Measurements from ENCODE around the gene C22orf15. TPM values are rescaled to one million over a fixed set of nuclear protein-coding genes. Genes with fewer than 3 reads are reported as not detected.
A peak's percentile ranks its signal among the peaks of the same experiment; 100 is the strongest.

C22orf15 gene
- total and polyA plus RNA-seq, 2 donors (not counting 3 experiments of a cell fraction or from before 2014, with no cell fraction given): 0.86 TPM; not detected in 1

DNA sequence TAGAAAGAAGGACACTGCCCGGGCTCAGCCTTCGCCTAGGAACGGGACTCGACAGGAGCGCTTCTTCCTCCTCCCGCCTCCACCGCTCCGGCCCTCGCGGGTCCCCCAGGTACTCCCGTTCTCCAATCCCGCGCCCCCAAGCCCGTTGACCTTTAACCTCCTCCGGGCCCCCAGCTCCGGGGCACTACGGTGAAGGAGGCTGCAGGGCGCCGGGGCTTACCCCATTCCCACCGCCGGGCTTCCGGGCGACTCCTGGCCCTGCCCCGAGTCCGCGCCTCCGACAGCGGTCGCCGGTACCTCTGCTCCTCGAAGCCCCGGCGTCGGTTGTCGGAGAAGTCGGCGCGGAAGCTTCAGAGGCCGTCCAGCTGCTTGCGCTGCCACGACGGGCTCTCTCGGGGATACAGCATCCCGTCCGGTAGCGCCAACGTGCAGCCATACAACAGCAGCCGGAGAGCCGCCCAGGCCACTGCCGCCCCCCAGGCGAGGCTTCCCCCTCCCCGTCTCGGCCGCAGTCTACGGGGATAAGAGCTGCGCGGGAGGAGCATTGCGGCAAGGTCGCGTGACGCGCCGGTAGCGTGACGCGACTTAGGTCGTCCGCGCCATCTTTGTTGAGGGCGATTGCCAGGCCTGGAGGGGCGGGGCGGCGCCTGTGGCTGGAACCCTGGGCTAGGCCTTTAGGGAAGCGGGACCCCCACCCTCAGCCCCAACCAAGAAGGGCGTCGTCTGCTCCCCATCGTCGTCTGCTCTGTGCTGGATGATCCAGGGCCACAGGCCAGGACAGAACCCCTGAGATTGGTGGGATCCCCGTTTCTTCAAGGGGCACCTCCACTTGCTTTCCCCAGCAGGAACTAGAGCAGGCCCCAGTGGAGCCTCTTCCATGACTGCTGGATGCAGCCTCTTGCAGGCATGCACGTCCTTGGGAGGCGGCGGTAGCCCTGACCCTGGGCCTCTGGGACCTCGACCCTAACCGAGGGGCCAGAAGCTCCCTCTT lies 45.7 kb upstream of the C22orf15 start:
- no TSS peak for BruUV-seq (replicated peaks)

More for the DNA sequence above, 45.7 kb upstream of the C22orf15 start:
- no peaks in the 10 kb centered on the region for H3K4me1 ChIP-seq (ENCODE audit: control insufficient read depth, extremely low read depth, insufficient read depth, low read length)
- H3K9ac ChIP-seq (replicated peaks; ENCODE audit: extremely low read depth, insufficient read depth, low read length): peak overlapping the region; percentile 86
- CTCF ChIA-PET: interaction anchor here (0.7 to 1.2 kb wide), 4 partner anchors 14 to 1154 kb away, joined by 3 to 5 read pairs (median 4); no protein-coding TSS in a partner anchor
- no peaks in the 10 kb centered on the region for H3K9me3 ChIP-seq (replicated peaks; ENCODE audit: control insufficient read depth, insufficient read depth, low read length)
- H3K4me3 ChIP-seq (replicated peaks in 1 of 3; ENCODE audit: insufficient read depth in 1 of 3, low read depth in 1 of 3, low read length in 3 of 3): peak overlapping the region; percentile 68 to 88 (median 74)
- H3K9me1 ChIP-seq (replicated peaks; ENCODE audit: control insufficient read depth, extremely low read depth, insufficient read depth, low read length): no peaks in the 10 kb centered on the region
- dilution Hi-C loops (cut with MboI; ENCODE audit: extremely low pct_ligation_motif_present, low sequenced_read_pairs): no loop called here
- H4K20me1 ChIP-seq (replicated peaks; ENCODE audit: control insufficient read depth, extremely low read depth, insufficient read depth, low read length): no peaks in the 10 kb centered on the region
- POLR2A ChIA-PET: no interaction called here
- no peak for TF ChIP-seq EZH2 (IDR thresholded peaks at IDR 0.05; ENCODE audit: borderline replicate concordance, low read depth, low read length, severe bottlenecking)
- TF ChIP-seq GATA2 (IDR thresholded peaks at IDR 0.05; ENCODE audit: insufficient read depth, insufficient read length, low read depth, low read length): no peak
- TF ChIP-seq, protein P1, sequence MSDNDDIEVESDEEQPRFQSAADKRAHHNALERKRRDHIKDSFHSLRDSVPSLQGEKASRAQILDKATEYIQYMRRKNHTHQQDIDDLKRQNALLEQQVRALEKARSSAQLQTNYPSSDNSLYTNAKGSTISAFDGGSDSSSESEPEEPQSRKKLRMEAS (IDR thresholded peaks at IDR 0.05; ENCODE audit: insufficient read depth, insufficient read length): peak; percentile 60
- peak; percentile 81 for TF ChIP-seq POLR2AphosphoS5 (IDR thresholded peaks at IDR 0.05; ENCODE audit: insufficient read depth, low read depth, low read length)
- peak; percentile 90 for TF ChIP-seq POLR2A (IDR thresholded peaks at IDR 0.05; ENCODE audit: low read depth, low read length)
- TF ChIP-seq JUN (IDR thresholded peaks at IDR 0.05; ENCODE audit: borderline replicate concordance, insufficient read depth, insufficient read length, low read depth): no peak
- TF ChIP-seq MYC (IDR thresholded peaks at IDR 0.05; ENCODE audit: low read depth, low read length): peak; percentile 61
- TF ChIP-seq, protein P2, sequence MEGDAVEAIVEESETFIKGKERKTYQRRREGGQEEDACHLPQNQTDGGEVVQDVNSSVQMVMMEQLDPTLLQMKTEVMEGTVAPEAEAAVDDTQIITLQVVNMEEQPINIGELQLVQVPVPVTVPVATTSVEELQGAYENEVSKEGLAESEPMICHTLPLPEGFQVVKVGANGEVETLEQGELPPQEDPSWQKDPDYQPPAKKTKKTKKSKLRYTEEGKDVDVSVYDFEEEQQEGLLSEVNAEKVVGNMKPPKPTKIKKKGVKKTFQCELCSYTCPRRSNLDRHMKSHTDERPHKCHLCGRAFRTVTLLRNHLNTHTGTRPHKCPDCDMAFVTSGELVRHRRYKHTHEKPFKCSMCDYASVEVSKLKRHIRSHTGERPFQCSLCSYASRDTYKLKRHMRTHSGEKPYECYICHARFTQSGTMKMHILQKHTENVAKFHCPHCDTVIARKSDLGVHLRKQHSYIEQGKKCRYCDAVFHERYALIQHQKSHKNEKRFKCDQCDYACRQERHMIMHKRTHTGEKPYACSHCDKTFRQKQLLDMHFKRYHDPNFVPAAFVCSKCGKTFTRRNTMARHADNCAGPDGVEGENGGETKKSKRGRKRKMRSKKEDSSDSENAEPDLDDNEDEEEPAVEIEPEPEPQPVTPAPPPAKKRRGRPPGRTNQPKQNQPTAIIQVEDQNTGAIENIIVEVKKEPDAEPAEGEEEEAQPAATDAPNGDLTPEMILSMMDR (IDR thresholded peaks at IDR 0.05; ENCODE audit: extremely low read depth in 1 of 2, insufficient read depth in 1 of 2, low read depth in 1 of 2, low read length in 2 of 2): no peak
- peak; percentile 19 for TF ChIP-seq FOS (IDR thresholded peaks at IDR 0.05; ENCODE audit: borderline replicate concordance, insufficient read depth, low read length)
- DNase-seq (ENCODE audit: low read depth, low spot score) (peak; percentile 83), FAIRE-seq (peak; percentile 83)
- H3K4me2 ChIP-seq (ENCODE audit: insufficient read depth, low read length): peak overlapping the region; percentile 85
- H3K27me3 ChIP-seq (ENCODE audit: control insufficient read depth in 2 of 2, insufficient read depth in 2 of 2, low read length in 2 of 2): no peaks in the 10 kb centered on the region
- H3K79me2 ChIP-seq (ENCODE audit: control insufficient read depth, insufficient read depth, low read length): peaks cover 14% of the 10 kb centered on the region
- peaks cover 2 to 14% of the 10 kb centered on the region in 2 experiments for H3K36me3 ChIP-seq (ENCODE audit: control insufficient read depth in 2 of 2, extremely low read depth in 1 of 2, insufficient read depth in 2 of 2, low read length in 2 of 2)
- intact Hi-C loops (cut with micrococcal nuclease): loop anchor here (1.0 to 5.0 kb wide), 2 partner anchors 34 to 130 kb away; partner anchors contain the start of gene ZNF70
- H2AFZ ChIP-seq (ENCODE audit: low read depth, low read length): peak overlapping the region; percentile 100
- peak overlapping the region; percentile 55 for H3K27ac ChIP-seq (ENCODE audit: insufficient read depth, low read depth, low read length)
